Transverse colon (tissue), 4 donors: Measurements from ENCODE around the gene HINT3. TPM values are rescaled to one million over a fixed set of nuclear protein-coding genes. Genes with fewer than 3 reads are reported as not detected.
"Not testable (repeated sequence)": the region's sequence is repeated elsewhere in the genome, so short reads cannot be mapped to it uniquely, and the experiment has no call there.

Experiments
- DNase-seq: peaks from one replicate; pipeline ENCODE4 v3.0.0-alpha.2; 2019
- H3K27ac ChIP-seq, 4 donors: fragments of 200-600 bp; sonication (generic); 2 replicates each; pipeline ENCODE4 v1.5.1; 2016 to 2018; ENCODE audit warnings: inconsistent platforms in 4 of 4
- H3K27me3 ChIP-seq: fragments of 200-600 bp; sonication (generic); 2 replicates; pipeline ENCODE4 v1.5.1; 2017; ENCODE audit warnings: inconsistent platforms
- H3K36me3 ChIP-seq, 4 donors: fragments of 200-600 bp; sonication (generic); 2 replicates each; pipeline ENCODE4 v1.5.1; 2017 to 2019; ENCODE audit warnings: inconsistent platforms in 4 of 4
- H3K4me1 ChIP-seq, 4 donors: fragments of 200-600 bp; sonication (generic); 2 replicates each; pipeline ENCODE4 v1.5.1; 2017 to 2020; ENCODE audit warnings: inconsistent platforms in 4 of 4
- H3K4me3 ChIP-seq, 4 donors: fragments of 200-600 bp; sonication (generic); 1 replicate in 1 of 4; 2 replicates in 3 of 4; pipeline versions ENCODE4 v1.5.1 to v1.6.1; 2017 to 2019; ENCODE audit warnings: inconsistent platforms in 4 of 4
- H3K9me3 ChIP-seq, 2 donors: fragments of 200-600 bp; sonication (generic); 2 replicates each; pipeline ENCODE4 v1.5.1; 2017 to 2019; ENCODE audit warnings: inconsistent platforms in 2 of 2
- CTCF ChIP-seq, 5 experiments: fragments of 200-600 bp in 3 of 5; fragments of 450-650 bp in 2 of 5; sonication (generic) in 3 of 5; IDR thresholded peaks; 1 replicate in 2 of 5; 2 replicates in 3 of 5; pipeline ENCODE4 v1.5.1; 2016 to 2017; ENCODE audit warnings: antibody characterized with exemption in 5 of 5, inconsistent platforms in 3 of 5, mild to moderate bottlenecking in 2 of 5, moderate library complexity in 1 of 5
- EP300 ChIP-seq: sonication (generic); formaldehyde crosslinking; IDR thresholded peaks from one replicate; pipeline ENCODE4 v1.6.1; 2017; ENCODE audit warnings: antibody characterized with exemption, low read depth
- POLR2A ChIP-seq: fragments of 450-650 bp; IDR thresholded peaks from one replicate; pipeline ENCODE4 v1.6.1; 2016; ENCODE audit warnings: antibody characterized with exemption, mild to moderate bottlenecking, moderate library complexity
- POLR2AphosphoS5 ChIP-seq, 3 donors: sonication (generic); formaldehyde crosslinking; IDR thresholded peaks; one replicate each; pipeline ENCODE4 v1.6.1; 2016; ENCODE audit warnings: antibody characterized with exemption in 3 of 3
- WGBS, 2 donors: methylation state at CpG; one replicate each; pipeline ENCODE4 v1.1.5; 2018; ENCODE audit warnings: low coverage in 1 of 2; 5-methylcytosine and 5-hydroxymethylcytosine counted together
- in situ Hi-C, 4 donors: fragments of 200-750 bp; cut with MboI; loops; one replicate each; pipeline versions ENCODE4 v1.15.0 to v1.15.1; 2017; ENCODE audit warnings: low sequenced_read_pairs in 3 of 4, low pct_ligation_motif_present in 1 of 4, low pct_unique_long_range_greater_than_20kb in 1 of 4
- intact Hi-C: fragments of 100-400 bp; cut with DNase I; formaldehyde crosslinking; loops from one replicate; pipeline ENCODE4 v1.15.1; 2023; ENCODE audit warnings: low total_unique reads
- total RNA-seq, 4 donors: library from RNA; depleted of rRNA; stranded (reverse); fragments of >200 nt; gene quantifications; one replicate each; pipeline ENCODE4 v1.1.0, GENCODE V29; 2016

Gene HINT3
- total RNA-seq, 4 donors from 2014 or later: 23.5 to 35.2 (median 30.7) TPM

- WGBS, 2 donors: 75 to 79% methylated on average over 2 of the region's 2 CpGs
- intact Hi-C loops: no loop called here
- Histone ChIP-seq H3K36me3 (peaks cover 0 to 15% (median 6%) of the 10 kb centered on the region in 4 donors), H3K4me3 (no peak overlapping the region), H3K27me3 (no peaks in the 10 kb centered on the region), H3K27ac (no peak overlapping the region), H3K9me3 (no peaks in the 10 kb centered on the region), H3K4me1 (peaks cover 0 to 8% (median 0%) of the 10 kb centered on the region in 4 donors)
- in situ Hi-C loops: loop anchor here in 3 of 4 donors (25.0 kb wide), 2 partner anchors 177 to 652 kb away; partner anchors contain the start of genes HDDC2 (in 3 of the 3) and NCOA7 (in 1 of the 3)
- TF ChIP-seq EP300 (no peak), CTCF (IDR thresholded peaks at IDR 0.05) (no peak), POLR2AphosphoS5 (IDR thresholded peaks at IDR 0.05) (no peak), POLR2A (no peak)
- no peak for DNase-seq
These were observed 7.2 kb downstream of the HINT3 start for GRCh38 chr6:125963817-125964216.

GRCh38 chr6:125966569-125966968, 10.0 kb downstream of the HINT3 start:
- peaks cover 0 to 15% (median 7%) of the 10 kb centered on the region in 4 donors for H3K36me3 ChIP-seq
- in situ Hi-C loops (loop anchor here in 3 of 4 donors (25.0 kb wide), 2 partner anchors 179 to 654 kb away; partner anchors contain the start of genes HDDC2 (in 3 of the 3) and NCOA7 (in 1 of the 3)), intact Hi-C loops (no loop called here)
- no peaks in the 10 kb centered on the region for H3K9me3 ChIP-seq
- WGBS, 2 donors: 98 to 100% methylated on average over 1 of the region's 1 CpG
- TF ChIP-seq POLR2A (no peak), EP300 (no peak), CTCF (IDR thresholded peaks at IDR 0.05) (no peak), POLR2AphosphoS5 (IDR thresholded peaks at IDR 0.05) (no peak)
- H3K27me3 ChIP-seq: no peaks in the 10 kb centered on the region
- no peaks in the 10 kb centered on the region for H3K4me1 ChIP-seq
- H3K27ac ChIP-seq: no peak overlapping the region
- no peak for DNase-seq
- H3K4me3 ChIP-seq: no peak overlapping the region

GRCh38 chr6:125968493-125968892, 11.9 kb downstream of the HINT3 start:
- TF ChIP-seq CTCF (IDR thresholded peaks at IDR 0.05) (no peak), POLR2A (no peak), EP300 (no peak), POLR2AphosphoS5 (IDR thresholded peaks at IDR 0.05) (no peak)
- Histone ChIP-seq H3K9me3 (no peaks in the 10 kb centered on the region), H3K4me3 (no peak overlapping the region), H3K4me1 (no peaks in the 10 kb centered on the region), H3K27me3 (no peaks in the 10 kb centered on the region), H3K27ac (no peak overlapping the region), H3K36me3 (peaks cover 0 to 15% (median 7%) of the 10 kb centered on the region in 4 donors)
- in situ Hi-C loops (loop anchor here in 3 of 4 donors (25.0 kb wide), 2 partner anchors 181 to 656 kb away; partner anchors contain the start of genes HDDC2 (in 3 of the 3) and NCOA7 (in 1 of the 3)), intact Hi-C loops (no loop called here)
- no peak for DNase-seq
- WGBS, 2 donors: 69 to 74% methylated on average over 2 of the region's 2 CpGs

GRCh38 chr6:125970760-125971159, 14.2 kb downstream of the HINT3 start:
- in situ Hi-C loops: loop anchor here (10.0 to 25.0 kb wide), 4 partner anchors 183 to 658 kb away; partner anchors contain the start of genes HDDC2 (in 3 of the 4) and NCOA7 (in 1 of the 4)
- Histone ChIP-seq H3K36me3 (peaks cover 0 to 20% (median 8%) of the 10 kb centered on the region in 4 donors), H3K27ac (no peak overlapping the region), H3K27me3 (no peaks in the 10 kb centered on the region), H3K9me3 (no peaks in the 10 kb centered on the region), H3K4me1 (no peaks in the 10 kb centered on the region), H3K4me3 (no peak overlapping the region)
- no peak for DNase-seq
- TF ChIP-seq POLR2A (no peak), CTCF (IDR thresholded peaks at IDR 0.05) (no peak), EP300 (no peak), POLR2AphosphoS5 (IDR thresholded peaks at IDR 0.05) (no peak)
- WGBS, 2 donors: 0 to 48% methylated on average over 2 of the region's 2 CpGs
- intact Hi-C loops: no loop called here

- in situ Hi-C loops: loop anchor here (10.0 to 25.0 kb wide), 4 partner anchors 185 to 660 kb away; partner anchors contain the start of genes HDDC2 (in 3 of the 4) and NCOA7 (in 1 of the 4)
- H3K27me3 ChIP-seq: not testable (repeated sequence)
These were observed 15.9 kb downstream of the HINT3 start for GRCh38 chr6:125972478-125972877.

More at GRCh38 chr6:125972478-125972877, 15.9 kb downstream of the HINT3 start:
- peaks cover 0 to 12% (median 4%) of the 10 kb centered on the region in 4 donors for H3K36me3 ChIP-seq
- H3K4me3 ChIP-seq, H3K27ac ChIP-seq, H3K4me1 ChIP-seq, H3K9me3 ChIP-seq, intact Hi-C loops, DNase-seq: not testable (repeated sequence)
- WGBS, 2 donors: 100% methylated on average over 1 of the region's 1 CpG; no CpG with 5 or more reads in 1 of the 2 donors
